K562 (cell line): ENCODE results near the gene DROSHA. TPM values are rescaled to one million over a fixed set of nuclear protein-coding genes. Genes with fewer than 3 reads are reported as not detected.

Experiments used
- ARHGAP35 ChIP-seq: fragments of 450-650 bp; IDR thresholded peaks from 2 replicates; pipeline ENCODE4 v1.6.1; 2018; ENCODE audit not compliant: partially characterized antibody
- CAMTA2 ChIP-seq: fragments of 250-450 bp; sonication (Bioruptor Pico); conservative IDR thresholded peaks from 2 replicates; pipeline ENCODE4 v1.5.1; 2022
- CBX8 ChIP-seq: fragments of 200-600 bp; sonication (generic); IDR thresholded peaks from 2 replicates; pipeline ENCODE4 v1.6.1; 2012; ENCODE audit warnings: borderline replicate concordance, mixed run types, low read depth, mild to moderate bottlenecking, moderate library complexity, mixed read lengths, low read length, control low read depth, inconsistent platforms; ENCODE audit not compliant: poor library complexity, severe bottlenecking; ENCODE audit errors: extremely low read depth
- CHD2 ChIP-seq: IDR thresholded peaks from 2 replicates; pipeline ENCODE4 v1.6.1; 2011; ENCODE audit warnings: low read depth, low read length
- CREB1 ChIP-seq, 2 experiments: sonication (generic) in 1 of 2; formaldehyde crosslinking in 1 of 2; IDR thresholded peaks; 2 replicates each; pipeline versions ENCODE4 v1.6.1 to v1.8.0; 2012 to 2022; ENCODE audit warnings: inconsistent platforms in 1 of 2, mild to moderate bottlenecking in 1 of 2, missing genetic modification reagents in 1 of 2, moderate library complexity in 1 of 2
- CSDE1 ChIP-seq, 2 experiments: fragments of 450-650 bp; IDR thresholded peaks; 2 replicates each; pipeline ENCODE4 v1.6.1; 2016; ENCODE audit warnings: mild to moderate bottlenecking in 1 of 2
- DDX20 ChIP-seq: fragments of 450-650 bp; IDR thresholded peaks from 2 replicates; pipeline ENCODE4 v1.6.1; 2016; ENCODE audit warnings: missing genetic modification characterization, low read depth, mild to moderate bottlenecking, missing compliant biosample characterization, moderate library complexity
- FOXM1 ChIP-seq, 2 experiments: fragments of 450-650 bp in 1 of 2; sonication (generic) in 1 of 2; formaldehyde crosslinking in 1 of 2; IDR thresholded peaks; 2 replicates each; pipeline versions ENCODE4 v1.6.1 to v1.9.0; 2017 to 2022; ENCODE audit warnings: low read depth in 2 of 2, mild to moderate bottlenecking in 2 of 2, missing genetic modification reagents in 1 of 2, moderate library complexity in 1 of 2
- GABPA ChIP-seq: fragments of 200-800 bp; sonication (Bioruptor generic); conservative IDR thresholded peaks from 2 replicates; pipeline ENCODE4 v1.6.1; 2016; ENCODE audit warnings: low read depth, missing genetic modification characterization, missing compliant biosample characterization
- HDAC1 ChIP-seq, 2 experiments: fragments of 450-650 bp; IDR thresholded peaks; 2 replicates each; pipeline ENCODE4 v1.6.1; 2016 to 2017; ENCODE audit warnings: inconsistent platforms in 1 of 2, mild to moderate bottlenecking in 1 of 2, moderate library complexity in 1 of 2
- HNRNPH1 ChIP-seq: fragments of 200-400 bp; formaldehyde crosslinking; optimal IDR thresholded peaks from 2 replicates; pipeline ENCODE3; 2017; ENCODE audit warnings: low read depth, mild to moderate bottlenecking, low read length, moderate library complexity
- HNRNPL ChIP-seq: fragments of 200-400 bp; formaldehyde crosslinking; IDR thresholded peaks from 2 replicates; pipeline ENCODE4 v1.6.1; 2017; ENCODE audit warnings: low read depth, mild to moderate bottlenecking, low read length
- NCOA1 ChIP-seq: fragments of 450-650 bp; IDR thresholded peaks from 2 replicates; pipeline ENCODE4 v1.6.1; 2016; ENCODE audit warnings: low read depth
- NCOR1 ChIP-seq: fragments of 450-650 bp; IDR thresholded peaks from 2 replicates; pipeline ENCODE4 v1.6.1; 2016; ENCODE audit warnings: mild to moderate bottlenecking, moderate library complexity
- PTRF ChIP-seq: fragments of 450-650 bp; IDR thresholded peaks from 2 replicates; pipeline ENCODE4 v1.6.1; 2016; ENCODE audit warnings: mild to moderate bottlenecking, missing genetic modification characterization, missing compliant biosample characterization
- RBM15 ChIP-seq: fragments of 200-400 bp; formaldehyde crosslinking; IDR thresholded peaks from 2 replicates; pipeline ENCODE4 v1.6.1; 2018; ENCODE audit warnings: mild to moderate bottlenecking, low read length, moderate library complexity; ENCODE audit not compliant: insufficient read depth
- SRSF7 ChIP-seq: fragments of 200-400 bp; formaldehyde crosslinking; optimal IDR thresholded peaks from 2 replicates; pipeline ENCODE3; 2017; ENCODE audit warnings: mild to moderate bottlenecking, low read depth, low read length
- TARDBP ChIP-seq: fragments of 450-650 bp; IDR thresholded peaks from 2 replicates; pipeline ENCODE4 v1.6.1; 2016
- YY1 ChIP-seq, 3 experiments: IDR thresholded peaks; 2 replicates each; pipeline ENCODE4 v1.6.1; 2011; ENCODE audit warnings: low read length in 2 of 3, mild to moderate bottlenecking in 2 of 3, moderate library complexity in 2 of 3, borderline replicate concordance in 1 of 3, control low read depth in 1 of 3, low read depth in 1 of 3; ENCODE audit not compliant: insufficient read depth in 3 of 3, insufficient replicate concordance in 2 of 3, control insufficient read depth in 1 of 3, insufficient read length in 1 of 3; ENCODE audit errors: extremely low read depth in 1 of 3
- ZC3H11A ChIP-seq: IDR thresholded peaks from 2 replicates; pipeline ENCODE4 v1.6.1; 2012; ENCODE audit warnings: low read depth, low read length, improper control_type of control experiment
- ZNF212 ChIP-seq: fragments of 450-650 bp; formaldehyde crosslinking; IDR thresholded peaks from 2 replicates; pipeline ENCODE4 v1.4.0; 2020; ENCODE audit warnings: mild to moderate bottlenecking
- ZNF384 ChIP-seq: IDR thresholded peaks from 2 replicates; pipeline ENCODE4 v1.6.1; 2012; ENCODE audit warnings: low read depth, low read length, improper control_type of control experiment
- ZNF644 ChIP-seq: fragments of 200-800 bp; sonication (Bioruptor generic); IDR thresholded peaks from 2 replicates; pipeline ENCODE4 v1.6.1; 2016; ENCODE audit warnings: low read depth, missing genetic modification characterization, missing compliant biosample characterization
- ZNF699 ChIP-seq: fragments of 250-450 bp; sonication (Bioruptor Pico); IDR thresholded peaks from 2 replicates; pipeline ENCODE4 v1.8.0; 2021; ENCODE audit warnings: mild to moderate bottlenecking, moderate library complexity; ENCODE audit not compliant: insufficient replicate concordance
- ZNF764 ChIP-seq: fragments of 250-450 bp; sonication (Bioruptor Pico); IDR thresholded peaks from 2 replicates; pipeline ENCODE4 v1.4.0; 2020; ENCODE audit warnings: low read depth, mild to moderate bottlenecking, moderate library complexity
- polyA plus RNA-seq, 8 experiments: library from polyadenylated mRNA; depleted of rRNA in 4 of 8; stranded (reverse) in 5 of 8; unstranded in 3 of 8; fragments of >200 nt; fragmentation: Nextera tagmentation in 2 of 8; fragmentation: Illumina TruSeq in 1 of 8; extraction: Ambion mirVana in 2 of 8; extraction: Trizol in 1 of 8; gene quantifications; 2 replicates each; pipeline versions ENCODE4 v1.2.1 to v1.2.3, GENCODE V29; 2011 to 2014; ENCODE audit warnings: inconsistent platforms in 1 of 8, missing spikeins in 1 of 8
- total RNA-seq, 7 experiments: library from RNA; depleted of rRNA in 6 of 7; stranded (reverse); fragments of >200 nt in 6 of 7; fragmentation: Illumina TruSeq in 2 of 7; extraction: Trizol in 2 of 7; gene quantifications; 2 replicates each; pipeline versions ENCODE4 v1.2.1 to v1.2.3, GENCODE V29; 2011 to 2021; ENCODE audit warnings: low replicate concordance in 1 of 7
- TF ChIP-seq, protein P1 (sequence below): fragments of 250-450 bp; sonication (Bioruptor Pico); IDR thresholded peaks from 2 replicates; pipeline ENCODE4 v1.5.0; 2021
- TF ChIP-seq, protein P2 (sequence below): fragments of 450-650 bp; formaldehyde crosslinking; IDR thresholded peaks from 2 replicates; pipeline ENCODE4 v1.4.0; 2020; ENCODE audit warnings: mild to moderate bottlenecking, moderate library complexity
- TF ChIP-seq, protein P3 (sequence below): sonication (generic); formaldehyde crosslinking; IDR thresholded peaks from 2 replicates; pipeline ENCODE4 v1.8.0; 2022; ENCODE audit warnings: mild to moderate bottlenecking, missing genetic modification reagents

Gene DROSHA
- total and polyA plus RNA-seq, 9 of the 15 experiments (the other 6 are each of a cell fraction or from before 2014, with no cell fraction given), result 52.5 to 109 (median 68.9) TPM

DNA sequence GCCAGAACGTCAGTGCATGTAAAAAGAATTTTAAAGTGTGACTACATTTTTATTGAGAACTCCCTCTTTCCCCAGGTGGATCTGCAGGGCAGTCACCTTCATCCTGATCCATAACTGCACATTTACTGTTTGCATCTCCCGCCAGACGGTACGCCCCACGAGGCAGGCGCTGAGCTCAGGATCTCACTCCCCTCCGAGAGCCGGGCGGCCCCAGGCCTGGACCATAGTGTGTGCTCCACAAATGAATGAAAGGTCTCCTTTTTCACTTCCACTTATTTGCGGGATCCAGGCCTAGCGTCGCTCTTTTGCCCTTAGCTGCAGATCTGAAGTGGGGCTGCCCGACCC is 378 bp downstream of the DROSHA start (continued):
- TF ChIP-seq CSDE1 (IDR thresholded peaks at IDR 0.05) (no peak), CAMTA2 (CRISPR knock-in tag) (no peak), YY1 (IDR thresholded peaks at IDR 0.05; ENCODE audit: borderline replicate concordance in 1 of 3, control insufficient read depth in 1 of 3, extremely low read depth in 1 of 3, insufficient read depth in 3 of 3, insufficient read length in 1 of 3, insufficient replicate concordance in 2 of 3, low read depth in 1 of 3, low read length in 2 of 3) (no peak), HNRNPH1 (no peak), ARHGAP35 (no peak), SRSF7 (no peak), ZNF699 (CRISPR knock-in tag) (no peak), TARDBP (no peak), NCOR1 (no peak), PTRF (tag) (no peak), RBM15 (no peak), ZC3H11A (no peak), NCOA1 (no peak), CHD2 (no peak), DDX20 (tag) (no peak), HNRNPL (no peak), FOXM1 (IDR thresholded peaks at IDR 0.05; ENCODE audit: low read depth) (no peak), FOXM1 (CRISPR knock-in tag; IDR thresholded peaks at IDR 0.05; ENCODE audit: low read depth) (no peak), ZNF644 (tag) (no peak), CBX8 (no peak), GABPA (tag) (no peak), CREB1 (IDR thresholded peaks at IDR 0.05) (no peak), CREB1 (CRISPR knock-in tag; IDR thresholded peaks at IDR 0.05) (no peak; the same call in 1 of the 2 replicates), ZNF212 (CRISPR knock-in tag) (no peak), ZNF384 (no peak), HDAC1 (IDR thresholded peaks at IDR 0.05) (peak in 1 of 2 experiments; percentile 74; a peak in 2 of 4 replicates), ZNF764 (no peak)
- TF ChIP-seq, protein P1, sequence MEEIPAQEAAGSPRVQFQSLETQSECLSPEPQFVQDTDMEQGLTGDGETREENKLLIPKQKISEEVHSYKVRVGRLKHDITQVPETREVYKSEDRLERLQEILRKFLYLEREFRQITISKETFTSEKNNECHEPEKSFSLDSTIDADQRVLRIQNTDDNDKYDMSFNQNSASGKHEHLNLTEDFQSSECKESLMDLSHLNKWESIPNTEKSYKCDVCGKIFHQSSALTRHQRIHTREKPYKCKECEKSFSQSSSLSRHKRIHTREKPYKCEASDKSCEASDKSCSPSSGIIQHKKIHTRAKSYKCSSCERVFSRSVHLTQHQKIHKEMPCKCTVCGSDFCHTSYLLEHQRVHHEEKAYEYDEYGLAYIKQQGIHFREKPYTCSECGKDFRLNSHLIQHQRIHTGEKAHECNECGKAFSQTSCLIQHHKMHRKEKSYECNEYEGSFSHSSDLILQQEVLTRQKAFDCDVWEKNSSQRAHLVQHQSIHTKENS (CRISPR knock-in tag), result no peak
- TF ChIP-seq, protein P2, sequence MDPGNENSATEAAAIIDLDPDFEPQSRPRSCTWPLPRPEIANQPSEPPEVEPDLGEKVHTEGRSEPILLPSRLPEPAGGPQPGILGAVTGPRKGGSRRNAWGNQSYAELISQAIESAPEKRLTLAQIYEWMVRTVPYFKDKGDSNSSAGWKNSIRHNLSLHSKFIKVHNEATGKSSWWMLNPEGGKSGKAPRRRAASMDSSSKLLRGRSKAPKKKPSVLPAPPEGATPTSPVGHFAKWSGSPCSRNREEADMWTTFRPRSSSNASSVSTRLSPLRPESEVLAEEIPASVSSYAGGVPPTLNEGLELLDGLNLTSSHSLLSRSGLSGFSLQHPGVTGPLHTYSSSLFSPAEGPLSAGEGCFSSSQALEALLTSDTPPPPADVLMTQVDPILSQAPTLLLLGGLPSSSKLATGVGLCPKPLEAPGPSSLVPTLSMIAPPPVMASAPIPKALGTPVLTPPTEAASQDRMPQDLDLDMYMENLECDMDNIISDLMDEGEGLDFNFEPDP (CRISPR knock-in tag), result no peak
- TF ChIP-seq, protein P3, sequence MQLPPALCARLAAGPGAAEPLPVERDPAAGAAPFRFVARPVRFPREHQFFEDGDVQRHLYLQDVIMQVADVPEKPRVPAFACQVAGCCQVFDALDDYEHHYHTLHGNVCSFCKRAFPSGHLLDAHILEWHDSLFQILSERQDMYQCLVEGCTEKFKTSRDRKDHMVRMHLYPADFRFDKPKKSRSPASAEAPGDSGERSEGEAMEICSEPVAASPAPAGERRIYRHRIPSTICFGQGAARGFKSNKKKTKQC, result no peak
